GM21367 (cell line): ENCODE results near the gene VEPH1.

Experiments
- ATAC-seq: cut with Tn5 transposase; IDR thresholded peaks from one replicate; pipeline ENCODE4 v1.9.1; 2021; ENCODE audit not compliant: unreplicated experiment

VEPH1 gene

DNA sequence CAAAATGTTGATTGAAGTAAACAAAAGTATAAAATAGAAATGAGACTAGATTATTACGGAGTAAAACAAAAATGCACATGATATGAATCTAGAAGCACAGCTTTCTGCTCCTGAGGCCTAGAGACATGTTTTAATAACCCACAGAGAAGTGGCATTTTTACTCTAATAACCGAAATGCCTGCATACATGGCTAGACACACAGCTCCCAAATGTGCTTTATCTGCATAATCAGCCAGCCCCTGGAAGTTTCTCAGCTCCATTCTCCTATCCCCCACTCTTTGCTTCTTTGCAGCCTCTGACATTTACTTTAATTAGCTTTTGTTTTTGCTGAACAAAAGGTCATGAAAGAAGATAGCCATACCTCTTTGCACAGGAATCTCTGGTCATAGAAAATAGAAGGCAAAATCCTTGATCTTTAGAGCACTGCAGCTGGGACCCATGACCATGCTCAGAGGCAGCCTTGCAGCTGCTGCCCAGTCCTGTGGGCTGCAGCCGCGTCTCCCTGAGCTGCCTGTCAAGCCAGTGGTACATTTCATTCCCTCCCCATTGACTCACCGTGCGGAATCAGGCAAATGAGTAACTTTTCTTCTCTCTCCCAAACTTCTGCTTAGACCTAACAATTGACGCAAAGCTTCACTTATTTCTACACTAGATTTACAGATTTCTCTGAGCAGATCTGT, at the start of gene VEPH1:
Gene VEPH1 (minus strand): TSS at position 501 of the 680 bp plus-strand sequence. CDS start 8,067 bp downstream, outside the sequence.
- no peak for ATAC-seq

DNA sequence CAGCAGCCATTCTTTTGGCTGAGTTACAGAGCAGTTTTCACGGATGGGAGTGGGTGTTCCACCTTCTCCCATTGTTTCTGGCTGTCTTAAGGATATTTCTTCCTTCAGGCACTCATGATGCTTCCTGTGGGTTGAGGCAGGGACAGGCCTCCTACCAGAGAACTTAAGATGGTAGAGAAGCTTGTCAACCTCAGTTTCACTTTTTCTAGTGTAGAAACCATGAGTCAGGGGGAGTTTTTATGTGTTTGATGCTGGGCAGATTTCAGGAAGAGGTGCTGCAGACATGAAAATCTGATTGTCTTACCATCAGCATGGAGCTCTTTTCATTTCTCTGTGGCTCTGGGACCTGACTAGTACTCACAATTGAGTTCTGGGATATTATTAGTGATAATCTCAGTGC, 48.7 kb upstream of the VEPH1 start:
- no peak for ATAC-seq

- no peak for ATAC-seq
These were observed 46.3 kb upstream of the VEPH1 start for GRCh38 chr3:157549498-157549897.

GRCh38 chr3:157544501-157545130, 41.4 kb upstream of the VEPH1 start:
- ATAC-seq, result no peak

DNA sequence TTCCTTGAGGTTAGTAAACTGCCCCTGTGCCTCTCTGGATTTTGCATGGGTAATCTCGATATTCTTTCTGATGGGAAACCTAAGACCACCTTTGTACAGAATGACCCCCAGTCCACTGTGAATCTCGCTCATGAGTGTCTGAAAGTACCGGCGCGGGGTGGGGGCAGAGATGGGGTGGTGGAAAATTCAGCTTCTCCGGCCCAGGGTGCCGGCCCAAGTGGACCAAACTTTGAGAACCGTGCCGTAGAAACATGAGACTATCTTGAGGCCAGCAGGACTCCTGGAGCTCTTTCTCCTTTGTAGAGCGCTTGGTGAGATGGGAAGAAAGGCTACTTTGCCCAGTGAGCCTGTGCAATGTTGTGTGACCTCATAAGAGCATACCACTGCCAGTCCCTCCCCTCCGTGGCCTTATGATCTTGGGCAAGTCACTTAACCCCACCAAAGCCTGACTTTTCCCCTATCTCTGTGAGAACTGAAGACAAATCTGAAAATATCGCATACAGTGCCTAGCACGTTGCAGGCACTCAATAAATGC, 40.4 kb upstream of the VEPH1 start:
- no peak for ATAC-seq

DNA sequence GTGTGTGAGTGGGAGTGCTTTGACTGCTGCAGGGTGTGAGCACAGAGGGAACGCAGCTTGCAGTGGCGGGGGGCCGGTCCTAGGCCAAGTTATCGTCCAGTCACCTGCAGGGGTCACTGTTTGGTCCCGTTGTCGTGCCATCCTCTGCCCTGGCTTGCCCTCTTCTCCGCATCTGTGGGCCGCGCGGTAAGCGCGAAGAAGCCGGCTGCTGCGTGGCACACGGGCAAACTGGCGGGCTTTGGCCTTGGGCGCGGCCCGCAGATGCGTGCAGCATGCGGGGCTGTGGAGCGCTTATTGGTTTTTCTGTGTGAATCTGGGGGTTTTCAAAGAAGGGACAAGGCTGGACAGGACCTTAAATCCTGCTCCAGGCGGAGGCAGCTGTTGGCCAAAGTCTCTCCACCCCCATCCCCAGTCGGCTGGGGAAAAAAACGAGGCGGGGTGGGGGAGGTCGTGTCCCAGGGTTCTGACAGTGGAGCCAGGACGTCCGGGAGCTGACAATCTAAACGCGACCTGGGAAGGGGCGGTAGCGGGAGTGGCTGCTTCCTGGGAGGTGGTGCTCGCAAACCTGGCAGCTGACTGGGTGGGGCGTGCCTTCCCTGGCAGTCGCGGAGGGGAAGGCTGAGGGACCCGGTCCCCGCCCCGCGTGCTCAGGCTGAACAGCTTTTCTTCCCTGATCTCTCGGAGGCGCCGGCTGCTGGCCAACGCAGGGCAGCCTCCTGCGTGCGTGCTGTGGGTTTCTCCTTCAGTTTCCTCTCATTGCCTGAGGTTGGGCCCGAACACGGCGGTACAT, 39.7 kb upstream of the VEPH1 start:
- ATAC-seq, result no peak

- ATAC-seq, result no peak
These were observed 38.5 kb upstream of the VEPH1 start for GRCh38 chr3:157541506-157542236.

GRCh38 chr3:157540656-157541055, 37.4 kb upstream of the VEPH1 start:
- ATAC-seq, result no peak

- ATAC-seq, result no peak
These were observed 32.5 kb upstream of the VEPH1 start for GRCh38 chr3:157535667-157536066.

- no peak for ATAC-seq
These were observed 31.5 kb upstream of the VEPH1 start for GRCh38 chr3:157534725-157535161.

- no peak for ATAC-seq
These were observed 30.3 kb upstream of the VEPH1 start for GRCh38 chr3:157533298-157534070.

DNA sequence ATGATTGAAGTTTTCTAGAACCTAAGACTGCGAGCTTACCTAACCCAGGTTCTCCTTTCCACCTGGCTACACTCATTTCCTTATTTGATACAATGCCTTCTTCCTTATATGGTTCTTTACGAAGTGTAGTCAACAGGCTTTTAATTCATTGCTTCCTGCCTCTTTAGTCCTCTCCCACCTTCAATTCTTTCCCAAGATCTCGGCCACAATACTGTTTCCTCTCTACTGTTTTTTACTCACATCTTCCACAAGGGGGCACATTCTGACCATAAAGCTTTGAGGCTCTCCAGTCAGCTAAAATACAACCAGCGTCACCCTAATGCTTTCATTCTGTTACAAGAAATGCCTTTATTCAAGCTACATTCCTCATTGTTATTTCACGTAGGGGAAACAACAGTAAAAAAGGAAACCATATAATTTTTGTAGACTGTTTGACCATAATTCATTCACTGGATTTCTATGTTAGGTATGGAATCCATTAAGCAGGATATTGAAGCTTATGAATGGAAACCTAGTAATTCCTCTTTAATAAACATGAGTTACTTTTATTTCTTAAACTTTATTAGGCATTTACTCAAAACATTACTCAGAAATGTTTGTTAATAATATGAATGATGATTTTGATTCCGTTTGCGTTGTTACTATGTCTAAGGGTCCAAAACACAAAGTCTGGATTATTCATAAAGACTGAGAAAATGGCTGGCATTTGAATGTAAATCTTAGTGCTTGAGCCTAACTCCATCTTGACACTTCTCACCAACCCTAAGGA, 29.5 kb upstream of the VEPH1 start:
- ATAC-seq, result peak; percentile 95

DNA sequence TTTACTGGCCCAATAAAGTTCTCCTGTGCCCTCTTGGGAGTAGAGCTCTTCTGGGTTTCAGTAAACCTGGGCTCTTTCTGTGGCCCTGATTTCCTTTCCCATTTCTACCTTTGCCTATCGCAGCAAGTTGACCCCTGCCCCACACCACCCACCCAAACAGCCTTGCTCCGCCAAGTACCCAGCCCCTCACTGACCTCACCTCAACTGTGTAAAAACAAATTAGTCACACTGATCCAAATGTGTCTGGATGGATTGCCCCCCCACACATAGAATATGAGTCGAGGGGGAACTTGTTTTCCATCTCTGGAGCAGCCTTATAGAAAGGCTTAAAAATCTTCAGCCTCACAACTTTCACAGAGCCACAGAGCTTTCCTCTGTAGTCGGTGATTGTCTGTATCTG, 28.6 kb upstream of the VEPH1 start:
- no peak for ATAC-seq

- no peak for ATAC-seq
These were observed 28.1 kb upstream of the VEPH1 start for GRCh38 chr3:157531301-157531660.

- ATAC-seq, result no peak
These were observed 27.6 kb upstream of the VEPH1 start for GRCh38 chr3:157530637-157531300.

DNA sequence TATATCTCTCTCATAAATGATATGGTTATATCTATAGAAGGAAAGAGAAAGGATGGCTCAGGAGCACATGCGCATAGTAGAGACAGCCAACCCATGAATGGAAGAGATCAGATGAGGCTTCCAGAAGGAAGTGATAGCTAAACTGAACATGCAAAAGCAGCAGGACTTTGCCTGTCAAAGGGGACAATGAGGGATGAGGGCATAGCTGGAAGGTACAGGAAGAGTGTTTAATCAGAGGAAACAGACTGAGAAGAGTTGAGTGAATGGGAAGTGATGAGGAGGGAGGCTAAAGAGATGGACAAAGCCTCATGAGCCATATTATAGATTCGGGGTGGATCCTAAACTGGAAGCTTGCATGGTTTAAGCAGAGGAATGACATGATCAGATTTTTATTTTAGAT, 26.5 kb upstream of the VEPH1 start:
- ATAC-seq, result no peak

- ATAC-seq, result no peak
These were observed 25.9 kb upstream of the VEPH1 start for GRCh38 chr3:157529085-157529484.

DNA sequence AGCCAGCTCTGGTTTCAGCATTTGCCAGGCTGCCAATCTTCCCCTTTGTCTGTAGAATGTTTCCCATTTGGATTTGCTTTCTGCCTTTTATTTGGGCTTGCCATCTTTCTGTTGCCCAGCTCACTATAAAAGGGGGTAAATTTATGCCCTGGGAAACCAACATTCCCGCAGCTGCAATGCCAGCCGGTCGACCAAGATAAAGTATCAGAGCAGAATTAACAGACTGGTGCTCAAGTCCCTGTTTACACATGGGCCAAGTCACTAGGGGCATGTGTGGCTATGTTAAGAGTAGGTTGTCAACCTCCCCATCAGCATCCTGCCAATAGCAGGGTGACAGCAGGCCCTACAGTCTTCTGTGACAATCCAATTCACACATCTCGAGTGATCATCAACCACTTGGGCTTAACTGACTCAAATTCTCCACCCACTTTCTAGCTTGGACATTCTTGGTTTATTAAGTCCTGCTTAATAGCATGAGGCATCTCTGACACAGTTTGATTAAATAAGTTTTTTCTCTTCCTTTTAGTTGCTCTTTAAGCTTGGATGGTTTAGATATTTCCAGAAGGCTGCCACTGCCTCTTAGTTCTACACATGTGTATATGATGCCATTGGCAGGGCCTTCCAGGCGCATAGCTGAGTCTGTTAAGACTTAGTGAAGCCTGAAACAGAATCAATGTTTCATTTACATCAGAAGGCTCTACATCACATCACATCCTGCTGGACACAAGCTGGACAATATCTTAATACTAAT, 24.1 kb upstream of the VEPH1 start:
- ATAC-seq, result no peak
